ENCODE data around the gene ZC3H4. TPM values are rescaled to one million over a fixed set of nuclear protein-coding genes. Genes with fewer than 3 reads are reported as not detected.
"Not testable (repeated sequence)": the region's sequence is repeated elsewhere in the genome, so short reads cannot be mapped to it uniquely, and the experiment has no call there.

Gene ZC3H4
- total and polyA plus RNA-seq, 2 donors (not counting 1 experiment from before 2014, with no cell fraction given), result 8.4 to 13.5 TPM

GRCh38 chr19:47082493-47082892 is 31.1 kb downstream of the ZC3H4 start:
- no peak for DNase-seq (ENCODE audit: low read depth in 2 of 2)
- no peaks in the 10 kb centered on the region for H3K79me2 ChIP-seq (ENCODE audit: control insufficient read depth, insufficient read depth, low read length)
- no peak overlapping the region for H3K9ac ChIP-seq (ENCODE audit: insufficient read depth, low read length)
- H3K27me3 ChIP-seq (ENCODE audit: control insufficient read depth, insufficient read depth, low read length), result no peaks in the 10 kb centered on the region
- H2AFZ ChIP-seq (ENCODE audit: low read length), result no peak overlapping the region
- no peaks in the 10 kb centered on the region for H4K20me1 ChIP-seq (ENCODE audit: control insufficient read depth, extremely low read depth, insufficient read depth, low read length)
- H3K4me2 ChIP-seq (ENCODE audit: extremely low read depth, insufficient read depth, low read length), result no peak overlapping the region
- no peaks in the 10 kb centered on the region for H3K9me3 ChIP-seq (ENCODE audit: control insufficient read depth, insufficient read depth, low read depth, low read length)
- peaks cover 24% of the 10 kb centered on the region for H3K36me3 ChIP-seq (ENCODE audit: control insufficient read depth, insufficient read depth, low read length)
- no peak overlapping the region for H3K27ac ChIP-seq (ENCODE audit: insufficient read depth, low read length)
- H3K4me3 ChIP-seq (replicated peaks in 1 of 4; ENCODE audit: control extremely low read depth in 1 of 4, insufficient read depth in 1 of 4, low read depth in 3 of 4, low read length in 4 of 4), result no peak overlapping the region
- H3K4me1 ChIP-seq (ENCODE audit: control insufficient read depth, extremely low read depth, insufficient read depth, low read length), result no peaks in the 10 kb centered on the region
- no peak for TF ChIP-seq EZH2 (IDR thresholded peaks at IDR 0.05; ENCODE audit: low read length, missing control alignments)
- TF ChIP-seq, protein P1, sequence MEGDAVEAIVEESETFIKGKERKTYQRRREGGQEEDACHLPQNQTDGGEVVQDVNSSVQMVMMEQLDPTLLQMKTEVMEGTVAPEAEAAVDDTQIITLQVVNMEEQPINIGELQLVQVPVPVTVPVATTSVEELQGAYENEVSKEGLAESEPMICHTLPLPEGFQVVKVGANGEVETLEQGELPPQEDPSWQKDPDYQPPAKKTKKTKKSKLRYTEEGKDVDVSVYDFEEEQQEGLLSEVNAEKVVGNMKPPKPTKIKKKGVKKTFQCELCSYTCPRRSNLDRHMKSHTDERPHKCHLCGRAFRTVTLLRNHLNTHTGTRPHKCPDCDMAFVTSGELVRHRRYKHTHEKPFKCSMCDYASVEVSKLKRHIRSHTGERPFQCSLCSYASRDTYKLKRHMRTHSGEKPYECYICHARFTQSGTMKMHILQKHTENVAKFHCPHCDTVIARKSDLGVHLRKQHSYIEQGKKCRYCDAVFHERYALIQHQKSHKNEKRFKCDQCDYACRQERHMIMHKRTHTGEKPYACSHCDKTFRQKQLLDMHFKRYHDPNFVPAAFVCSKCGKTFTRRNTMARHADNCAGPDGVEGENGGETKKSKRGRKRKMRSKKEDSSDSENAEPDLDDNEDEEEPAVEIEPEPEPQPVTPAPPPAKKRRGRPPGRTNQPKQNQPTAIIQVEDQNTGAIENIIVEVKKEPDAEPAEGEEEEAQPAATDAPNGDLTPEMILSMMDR (conservative IDR thresholded peaks at IDR 0.05 in 1 of 2, IDR thresholded peaks at IDR 0.05 in 1 of 2; ENCODE audit: low read depth in 1 of 2, low read length in 2 of 2), result no peak

DNA sequence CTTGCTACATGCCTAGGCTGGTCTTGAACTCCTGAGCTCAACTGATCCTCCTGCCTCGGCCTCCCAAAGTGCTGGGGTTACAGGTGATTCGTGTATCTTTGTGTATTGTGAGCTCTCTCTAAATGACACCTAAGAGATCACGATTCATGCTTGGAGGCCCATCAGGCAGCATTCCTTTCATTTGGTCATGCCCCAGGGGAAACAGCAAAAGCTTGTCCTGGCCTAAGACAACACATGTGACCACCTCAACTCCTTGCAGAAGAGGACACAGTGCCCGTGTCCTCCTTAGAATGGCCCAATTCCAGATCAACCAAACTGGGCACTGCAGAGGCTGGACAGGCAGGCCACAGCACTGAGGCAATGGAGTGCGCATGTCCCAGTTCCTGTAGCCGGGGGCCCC is 32.5 kb downstream of the ZC3H4 start:
- Histone ChIP-seq H3K79me2 (ENCODE audit: control insufficient read depth, insufficient read depth, low read length) (peaks cover 2% of the 10 kb centered on the region), H3K9me3 (ENCODE audit: control insufficient read depth, insufficient read depth, low read depth, low read length) (no peaks in the 10 kb centered on the region), H3K4me2 (ENCODE audit: extremely low read depth, insufficient read depth, low read length) (no peak overlapping the region), H4K20me1 (ENCODE audit: control insufficient read depth, extremely low read depth, insufficient read depth, low read length) (no peaks in the 10 kb centered on the region), H3K27me3 (ENCODE audit: control insufficient read depth, insufficient read depth, low read length) (no peaks in the 10 kb centered on the region), H3K36me3 (ENCODE audit: control insufficient read depth, insufficient read depth, low read length) (peaks cover 25% of the 10 kb centered on the region), H3K27ac (ENCODE audit: insufficient read depth, low read length) (no peak overlapping the region), H3K9ac (ENCODE audit: insufficient read depth, low read length) (no peak overlapping the region), H3K4me1 (ENCODE audit: control insufficient read depth, extremely low read depth, insufficient read depth, low read length) (peaks cover 4% of the 10 kb centered on the region), H2AFZ (ENCODE audit: low read length) (no peak overlapping the region), H3K4me3 (replicated peaks in 1 of 4; ENCODE audit: control extremely low read depth in 1 of 4, insufficient read depth in 1 of 4, low read depth in 3 of 4, low read length in 4 of 4) (no peak overlapping the region)
- no peak for DNase-seq (ENCODE audit: low read depth in 2 of 2)
- no peak for TF ChIP-seq EZH2 (IDR thresholded peaks at IDR 0.05; ENCODE audit: low read length, missing control alignments)
- TF ChIP-seq, protein P1 (conservative IDR thresholded peaks at IDR 0.05 in 1 of 2, IDR thresholded peaks at IDR 0.05 in 1 of 2; ENCODE audit: low read depth in 1 of 2, low read length in 2 of 2), result no peak

- H3K9me3 ChIP-seq (ENCODE audit: control insufficient read depth, insufficient read depth, low read depth, low read length); H3K4me2 ChIP-seq (ENCODE audit: extremely low read depth, insufficient read depth, low read length); H2AFZ ChIP-seq (ENCODE audit: low read length); H3K27ac ChIP-seq (ENCODE audit: insufficient read depth, low read length); H3K4me1 ChIP-seq (ENCODE audit: control insufficient read depth, extremely low read depth, insufficient read depth, low read length); H4K20me1 ChIP-seq (ENCODE audit: control insufficient read depth, extremely low read depth, insufficient read depth, low read length); DNase-seq (ENCODE audit: low read depth in 2 of 2); H3K27me3 ChIP-seq (ENCODE audit: control insufficient read depth, insufficient read depth, low read length); H3K4me3 ChIP-seq (replicated peaks in 1 of 4; ENCODE audit: control extremely low read depth in 1 of 4, insufficient read depth in 1 of 4, low read depth in 3 of 4, low read length in 4 of 4); H3K9ac ChIP-seq (ENCODE audit: insufficient read depth, low read length): not testable (repeated sequence)
- Histone ChIP-seq H3K36me3 (ENCODE audit: control insufficient read depth, insufficient read depth, low read length) (peaks cover 12% of the 10 kb centered on the region), H3K79me2 (ENCODE audit: control insufficient read depth, insufficient read depth, low read length) (peaks cover 12% of the 10 kb centered on the region)
Observed at GRCh38 chr19:47078351-47078750, 35.2 kb downstream of the ZC3H4 start.

All from fibroblast of lung (primary cell).